Measurements from ENCODE around the gene DOP1A. TPM values are rescaled to one million over a fixed set of nuclear protein-coding genes. Genes with fewer than 3 reads are reported as not detected.
"Not testable (repeated sequence)": the region's sequence is repeated elsewhere in the genome, so short reads cannot be mapped to it uniquely, and the experiment has no call there.

DOP1A gene
- total RNA-seq, 1 donor: 29.0 TPM

GRCh38 chr6:83160167-83160566 is 92.7 kb downstream of the DOP1A start:
- no peak overlapping the region for H3K4me3 ChIP-seq (ENCODE audit: low read length)
- H3K27me3 ChIP-seq (ENCODE audit: insufficient read depth, low read length): no peaks in the 10 kb centered on the region
- no peaks in the 10 kb centered on the region for H3K9me3 ChIP-seq (ENCODE audit: low read depth, low read length)
- no peaks in the 10 kb centered on the region for H3K4me1 ChIP-seq (ENCODE audit: insufficient read depth, low read length)

- no peaks in the 10 kb centered on the region for H3K4me1 ChIP-seq (ENCODE audit: insufficient read depth, low read length)
- no peak overlapping the region for H3K4me3 ChIP-seq (ENCODE audit: low read length)
- H3K9me3 ChIP-seq (ENCODE audit: low read depth, low read length): no peaks in the 10 kb centered on the region
- H3K27me3 ChIP-seq (ENCODE audit: insufficient read depth, low read length): no peaks in the 10 kb centered on the region
Observed at GRCh38 chr6:83167726-83168278, 100.3 kb downstream of the DOP1A start.

GRCh38 chr6:83168556-83168955 is 101.1 kb downstream of the DOP1A start:
- no peaks in the 10 kb centered on the region for H3K4me1 ChIP-seq (ENCODE audit: insufficient read depth, low read length)
- H3K9me3 ChIP-seq (ENCODE audit: low read depth, low read length): no peaks in the 10 kb centered on the region

GRCh38 chr6:83169106-83169505 is 101.6 kb downstream of the DOP1A start:
- Histone ChIP-seq H3K9me3 (ENCODE audit: low read depth, low read length) (no peaks in the 10 kb centered on the region), H3K4me3 (ENCODE audit: low read length) (no peak overlapping the region), H3K27me3 (ENCODE audit: insufficient read depth, low read length) (no peaks in the 10 kb centered on the region), H3K4me1 (ENCODE audit: insufficient read depth, low read length) (no peaks in the 10 kb centered on the region)

More at GRCh38 chr6:83168556-83168955, 101.1 kb downstream of the DOP1A start:
- no peak overlapping the region for H3K4me3 ChIP-seq (ENCODE audit: low read length)
- H3K27me3 ChIP-seq (ENCODE audit: insufficient read depth, low read length): no peaks in the 10 kb centered on the region

GRCh38 chr6:83169511-83169910 is 102.0 kb downstream of the DOP1A start:
- H3K4me1 ChIP-seq (ENCODE audit: insufficient read depth, low read length): no peaks in the 10 kb centered on the region
- H3K9me3 ChIP-seq (ENCODE audit: low read depth, low read length): no peaks in the 10 kb centered on the region
- no peaks in the 10 kb centered on the region for H3K27me3 ChIP-seq (ENCODE audit: insufficient read depth, low read length)
- H3K4me3 ChIP-seq (ENCODE audit: low read length): no peak overlapping the region

- Histone ChIP-seq H3K4me3 (ENCODE audit: low read length) (no peak overlapping the region), H3K27me3 (ENCODE audit: insufficient read depth, low read length) (no peaks in the 10 kb centered on the region), H3K9me3 (ENCODE audit: low read depth, low read length) (no peaks in the 10 kb centered on the region), H3K4me1 (ENCODE audit: insufficient read depth, low read length) (no peaks in the 10 kb centered on the region)
Observed at GRCh38 chr6:83176246-83176645, 108.8 kb downstream of the DOP1A start.

GRCh38 chr6:83180426-83180950 is 113.0 kb downstream of the DOP1A start:
- H3K4me1 ChIP-seq (ENCODE audit: insufficient read depth, low read length): no peaks in the 10 kb centered on the region
- no peaks in the 10 kb centered on the region for H3K27me3 ChIP-seq (ENCODE audit: insufficient read depth, low read length)
- H3K9me3 ChIP-seq (ENCODE audit: low read depth, low read length): no peaks in the 10 kb centered on the region
- no peak overlapping the region for H3K4me3 ChIP-seq (ENCODE audit: low read length)

GRCh38 chr6:83182114-83182513 is 114.6 kb downstream of the DOP1A start:
- no peaks in the 10 kb centered on the region for H3K4me1 ChIP-seq (ENCODE audit: insufficient read depth, low read length)
- no peaks in the 10 kb centered on the region for H3K27me3 ChIP-seq (ENCODE audit: insufficient read depth, low read length)
- no peaks in the 10 kb centered on the region for H3K9me3 ChIP-seq (ENCODE audit: low read depth, low read length)
- H3K4me3 ChIP-seq (ENCODE audit: low read length): no peak overlapping the region

GRCh38 chr6:83183082-83183828 is 115.8 kb downstream of the DOP1A start:
- no peak overlapping the region for H3K4me3 ChIP-seq (ENCODE audit: low read length)
- H3K9me3 ChIP-seq (ENCODE audit: low read depth, low read length): no peaks in the 10 kb centered on the region
- H3K4me1 ChIP-seq (ENCODE audit: insufficient read depth, low read length): no peaks in the 10 kb centered on the region
- no peaks in the 10 kb centered on the region for H3K27me3 ChIP-seq (ENCODE audit: insufficient read depth, low read length)

- Histone ChIP-seq H3K4me3 (ENCODE audit: low read length) (no peak overlapping the region), H3K4me1 (ENCODE audit: insufficient read depth, low read length) (no peaks in the 10 kb centered on the region), H3K27me3 (ENCODE audit: insufficient read depth, low read length) (no peaks in the 10 kb centered on the region), H3K9me3 (ENCODE audit: low read depth, low read length) (no peaks in the 10 kb centered on the region)
Observed at GRCh38 chr6:83185096-83185495, 117.6 kb downstream of the DOP1A start.

- no peaks in the 10 kb centered on the region for H3K9me3 ChIP-seq (ENCODE audit: low read depth, low read length)
- H3K27me3 ChIP-seq (ENCODE audit: insufficient read depth, low read length): no peaks in the 10 kb centered on the region
- H3K4me3 ChIP-seq (ENCODE audit: low read length): no peak overlapping the region
- H3K4me1 ChIP-seq (ENCODE audit: insufficient read depth, low read length): peaks cover 17% of the 10 kb centered on the region
Observed at GRCh38 chr6:83188501-83188900, 121.0 kb downstream of the DOP1A start.

GRCh38 chr6:83190626-83191025 is 123.2 kb downstream of the DOP1A start:
- Histone ChIP-seq H3K4me1 (ENCODE audit: insufficient read depth, low read length) (peaks cover 28% of the 10 kb centered on the region), H3K4me3 (ENCODE audit: low read length) (no peak overlapping the region), H3K9me3 (ENCODE audit: low read depth, low read length) (no peaks in the 10 kb centered on the region), H3K27me3 (ENCODE audit: insufficient read depth, low read length) (no peaks in the 10 kb centered on the region)

GRCh38 chr6:83191974-83192373 is 124.5 kb downstream of the DOP1A start:
- not testable (repeated sequence) for H3K4me3 ChIP-seq (ENCODE audit: low read length); H3K27me3 ChIP-seq (ENCODE audit: insufficient read depth, low read length); H3K9me3 ChIP-seq (ENCODE audit: low read depth, low read length)

GRCh38 chr6:83192456-83192855 is 125.0 kb downstream of the DOP1A start:
- Histone ChIP-seq H3K9me3 (ENCODE audit: low read depth, low read length) (no peaks in the 10 kb centered on the region), H3K4me3 (ENCODE audit: low read length) (peak overlapping the region; percentile 62), H3K27me3 (ENCODE audit: insufficient read depth, low read length) (no peaks in the 10 kb centered on the region), H3K4me1 (ENCODE audit: insufficient read depth, low read length) (peaks cover 28% of the 10 kb centered on the region)

More at GRCh38 chr6:83191974-83192373, 124.5 kb downstream of the DOP1A start:
- H3K4me1 ChIP-seq (ENCODE audit: insufficient read depth, low read length): peaks cover 28% of the 10 kb centered on the region

GRCh38 chr6:83192871-83193746 is 125.6 kb downstream of the DOP1A start, which contains the start of the genes PGM3 and RWDD2A:
PGM3 (minus strand) TSS chr6:83193265; CDS start chr6:83191012, 2,253 bp downstream.
RWDD2A (plus strand) TSS chr6:83193357; CDS start chr6:83194452, 1,095 bp downstream.
- Histone ChIP-seq H3K9me3 (ENCODE audit: low read depth, low read length) (no peaks in the 10 kb centered on the region), H3K4me3 (ENCODE audit: low read length) (peak within 1 kb of the TSS; percentile 62), H3K27me3 (ENCODE audit: insufficient read depth, low read length) (no peaks in the 10 kb centered on the region), H3K4me1 (ENCODE audit: insufficient read depth, low read length) (peaks cover 28% of the 10 kb centered on the region)
